Naive thymus-derived CD4-positive, alpha-beta T cell (primary cell): ENCODE measurements around the gene KRTAP10-3. TPM values are rescaled to one million over a fixed set of nuclear protein-coding genes. Genes with fewer than 3 reads are reported as not detected.
"Not testable (repeated sequence)": the region's sequence is repeated elsewhere in the genome, so short reads cannot be mapped to it uniquely, and the experiment has no call there.

ENCODE experiments used
- ATAC-seq: fragments of 150-1000 bp; cut with Tn5 transposase; 2 replicates; pipeline ENCODE4 v1.10.0; 2021; ENCODE audit warnings: mild to moderate bottlenecking, moderate library complexity
- CTCF ChIA-PET: fragments of 350-600 bp; sonication (Branson Sonifier 250); formaldehyde crosslinking; loops from one replicate; lab custom pipeline; 2021; ENCODE audit warnings: antibody characterized with exemption; lab: Charles Lee
- POLR2A ChIA-PET: fragments of 350-600 bp; sonication (Branson Sonifier 250); formaldehyde crosslinking; loops from one replicate; lab custom pipeline; 2021; ENCODE audit warnings: antibody characterized with exemption, inconsistent platforms; lab: Charles Lee
- DNase-seq, 9 donors: peaks; one replicate each; pipeline versions ENCODE4 v3.0.0 to v3.0.0-alpha.2; 2020 to 2022; ENCODE audit warnings: mixed read lengths in 1 of 9
- H3K27ac ChIP-seq: one replicate; pipeline ENCODE4 v1.7.0; 2013; ENCODE audit warnings: mild to moderate bottlenecking, low read depth, low read length, moderate library complexity
- H3K27me3 ChIP-seq, 2 donors: one replicate each; pipeline ENCODE4 v1.7.0; 2013; ENCODE audit warnings: low read length in 2 of 2, mild to moderate bottlenecking in 2 of 2, moderate library complexity in 2 of 2; ENCODE audit not compliant: control insufficient read depth in 2 of 2, insufficient read depth in 2 of 2
- H3K36me3 ChIP-seq, 3 experiments: 1 replicate in 2 of 3; 2 replicates in 1 of 3; pipeline ENCODE4 v1.7.0; 2013; ENCODE audit warnings: low read length in 3 of 3, mild to moderate bottlenecking in 3 of 3, moderate library complexity in 1 of 3; ENCODE audit not compliant: insufficient read depth in 3 of 3, control insufficient read depth in 2 of 3
- H3K4me1 ChIP-seq, 2 donors: one replicate each; pipeline ENCODE4 v1.7.0; 2013; ENCODE audit warnings: low read length in 2 of 2, mild to moderate bottlenecking in 2 of 2, moderate library complexity in 1 of 2; ENCODE audit not compliant: control insufficient read depth in 2 of 2, insufficient read depth in 2 of 2
- H3K4me3 ChIP-seq: 2 replicates; pipeline ENCODE4 v1.7.0; 2013; ENCODE audit warnings: mild to moderate bottlenecking, low read length
- H3K9me3 ChIP-seq, 3 experiments: 1 replicate in 2 of 3; 2 replicates in 1 of 3; pipeline ENCODE4 v1.7.0; 2013; ENCODE audit warnings: low read length in 3 of 3; ENCODE audit not compliant: control insufficient read depth in 2 of 3
- H3K27ac Mint-ChIP-seq, 9 donors: one replicate each; pipeline ENCODE4 v1.8.0; 2020 to 2022; ENCODE audit warnings: mixed read lengths in 9 of 9, mild to moderate bottlenecking in 8 of 9, moderate library complexity in 5 of 9, inconsistent platforms in 2 of 9
- H3K27me3 Mint-ChIP-seq, 5 donors: one replicate each; pipeline ENCODE4 v1.8.0; 2021 to 2022; ENCODE audit warnings: mixed read lengths in 5 of 5, mild to moderate bottlenecking in 1 of 5
- H3K36me3 Mint-ChIP-seq, 5 donors: one replicate each; pipeline ENCODE4 v1.8.0; 2020 to 2022; ENCODE audit warnings: mixed read lengths in 5 of 5, mild to moderate bottlenecking in 3 of 5, inconsistent platforms in 1 of 5
- H3K4me1 Mint-ChIP-seq, 7 donors: one replicate each; pipeline ENCODE4 v1.8.0; 2020 to 2022; ENCODE audit warnings: mixed read lengths in 7 of 7, mild to moderate bottlenecking in 3 of 7, inconsistent platforms in 1 of 7
- H3K4me3 Mint-ChIP-seq, 10 donors: one replicate each; pipeline ENCODE4 v1.8.0; 2020 to 2022; ENCODE audit warnings: mild to moderate bottlenecking in 10 of 10, mixed read lengths in 10 of 10, moderate library complexity in 6 of 10, inconsistent platforms in 2 of 10
- H3K9me3 Mint-ChIP-seq, 11 donors: one replicate each; pipeline ENCODE4 v1.8.0; 2020 to 2022; ENCODE audit warnings: mixed read lengths in 11 of 11, mild to moderate bottlenecking in 4 of 11, inconsistent platforms in 1 of 11, moderate library complexity in 1 of 11
- intact Hi-C, 2 donors: fragments of 100-400 bp; cut with micrococcal nuclease; formaldehyde crosslinking; loops; one replicate each; pipeline ENCODE4 v1.15.1; 2023
- polyA plus RNA-seq, 2 donors: library from polyadenylated mRNA; unstranded; fragments of 300-500 nt; fragmentation: Illumina TruSeq; gene quantifications; one replicate each; pipeline ENCODE4 v1.2.3, GENCODE V29; 2021
- total RNA-seq, 6 experiments: library from RNA in 5 of 6; stranded (reverse) in 5 of 6; gene quantifications; 1 replicate in 5 of 6; 2 replicates in 1 of 6; pipeline ENCODE4 v1.2.3 and lab custom pipeline; 2021 to 2026

Gene KRTAP10-3
- total and polyA plus RNA-seq, 7 experiments from 2014 or later, result not detected

- H3K4me1 Mint-ChIP-seq, result peaks cover 16 to 34% (median 30%) of the 10 kb centered on the region in 7 donors
- H3K4me1 ChIP-seq, result peaks cover 15 to 19% of the 10 kb centered on the region in 2 donors
- H3K9me3 ChIP-seq, result peaks cover 5 to 18% (median 8%) of the 10 kb centered on the region in 3 experiments
- no peak for DNase-seq
- H3K36me3 ChIP-seq, result no peaks in the 10 kb centered on the region
- peaks cover 17 to 39% (median 28%) of the 10 kb centered on the region in 5 donors for H3K36me3 Mint-ChIP-seq
- H3K9me3 Mint-ChIP-seq, result peaks cover 12 to 53% (median 24%) of the 10 kb centered on the region in 11 donors
- H3K4me3 Mint-ChIP-seq, result no peak overlapping the region
- ATAC-seq, result no peak
- no peak overlapping the region for H3K27ac Mint-ChIP-seq
- no peaks in the 10 kb centered on the region for H3K27me3 ChIP-seq
- POLR2A ChIA-PET, result no interaction called here
- CTCF ChIA-PET, result no interaction called here
- no peak overlapping the region for H3K4me3 ChIP-seq
- peaks cover 0 to 8% (median 0%) of the 10 kb centered on the region in 5 donors for H3K27me3 Mint-ChIP-seq
- H3K27ac ChIP-seq, result no peak overlapping the region
- intact Hi-C loops, result no loop called here
These were observed 7.8 kb downstream of the KRTAP10-3 start for GRCh38 chr21:44550807-44551206.

GRCh38 chr21:44550285-44550684 lies 8.3 kb downstream of the KRTAP10-3 start:
- DNase-seq, result not testable (repeated sequence)

GRCh38 chr21:44549525-44550211 lies 8.9 kb downstream of the KRTAP10-3 start:
- H3K27ac ChIP-seq, result no peak overlapping the region
- ChIA-PET POLR2A (interaction anchor here (1.1 kb wide), 1 partner anchor 75 kb away, joined by 3 read pairs; no protein-coding TSS in a partner anchor), CTCF (no interaction called here)
- no peak overlapping the region for H3K4me3 ChIP-seq
- Mint-ChIP-seq H3K4me1 (peaks cover 16 to 34% (median 30%) of the 10 kb centered on the region in 7 donors), H3K9me3 (peaks cover 12 to 53% (median 28%) of the 10 kb centered on the region in 11 donors), H3K36me3 (peaks cover 22 to 39% (median 30%) of the 10 kb centered on the region in 5 donors), H3K4me3 (peak overlapping the region in 4 of 10 donors; percentile 19 to 84 (median 52)), H3K27me3 (peaks cover 0 to 5% (median 0%) of the 10 kb centered on the region in 5 donors), H3K27ac (peak overlapping the region in 6 of 9 donors; percentile 28 to 99 (median 80))
- no peaks in the 10 kb centered on the region for H3K36me3 ChIP-seq
- peaks cover 5 to 18% (median 8%) of the 10 kb centered on the region in 3 experiments for H3K9me3 ChIP-seq
- no peak for DNase-seq
- intact Hi-C loops, result loop anchor here in 1 of 2 donors (5.0 to 10.0 kb wide), 2 partner anchors 37 to 145 kb away; partner anchors contain the start of gene KRTAP10-12
- ATAC-seq, result no peak
- H3K27me3 ChIP-seq, result no peaks in the 10 kb centered on the region
- H3K4me1 ChIP-seq, result peaks cover 15 to 19% of the 10 kb centered on the region in 2 donors

More at GRCh38 chr21:44550285-44550684, 8.3 kb downstream of the KRTAP10-3 start:
- Histone ChIP-seq H3K4me1 (peaks cover 15 to 19% of the 10 kb centered on the region in 2 donors), H3K9me3 (peaks cover 5 to 18% (median 8%) of the 10 kb centered on the region in 3 experiments)
- POLR2A ChIA-PET, H3K27me3 ChIP-seq, H3K27ac ChIP-seq, H3K27me3 Mint-ChIP-seq, intact Hi-C loops, H3K36me3 ChIP-seq, CTCF ChIA-PET, H3K4me3 Mint-ChIP-seq, H3K27ac Mint-ChIP-seq, H3K4me3 ChIP-seq, ATAC-seq: not testable (repeated sequence)
- peaks cover 16 to 34% (median 30%) of the 10 kb centered on the region in 7 donors for H3K4me1 Mint-ChIP-seq
- peaks cover 12 to 56% (median 28%) of the 10 kb centered on the region in 11 donors for H3K9me3 Mint-ChIP-seq
- peaks cover 22 to 43% (median 30%) of the 10 kb centered on the region in 5 donors for H3K36me3 Mint-ChIP-seq

GRCh38 chr21:44548922-44549321 lies 9.7 kb downstream of the KRTAP10-3 start:
- intact Hi-C loops, result loop anchor here in 1 of 2 donors (5.0 to 10.0 kb wide), 2 partner anchors 37 to 146 kb away; partner anchors contain the start of gene KRTAP10-12
- Histone ChIP-seq H3K9me3 (peaks cover 5 to 12% (median 8%) of the 10 kb centered on the region in 3 experiments), H3K4me3 (no peak overlapping the region), H3K27me3 (no peaks in the 10 kb centered on the region), H3K27ac (no peak overlapping the region), H3K36me3 (no peaks in the 10 kb centered on the region), H3K4me1 (peaks cover 15 to 19% of the 10 kb centered on the region in 2 donors)
- peak overlapping the region in 6 of 9 donors; percentile 63 to 99 (median 92) for H3K27ac Mint-ChIP-seq
- DNase-seq, result no peak
- peaks cover 0 to 5% (median 0%) of the 10 kb centered on the region in 5 donors for H3K27me3 Mint-ChIP-seq
- ATAC-seq, result no peak
- H3K36me3 Mint-ChIP-seq, result peaks cover 22 to 38% (median 30%) of the 10 kb centered on the region in 5 donors
- CTCF ChIA-PET, result no interaction called here
- H3K9me3 Mint-ChIP-seq, result peaks cover 12 to 45% (median 28%) of the 10 kb centered on the region in 11 donors
- POLR2A ChIA-PET, result interaction anchor here (1.1 kb wide), 1 partner anchor 76 kb away, joined by 3 read pairs; no protein-coding TSS in a partner anchor
- H3K4me3 Mint-ChIP-seq, result peak overlapping the region in 6 of 10 donors; percentile 2 to 86 (median 82)
- H3K4me1 Mint-ChIP-seq, result peaks cover 16 to 34% (median 30%) of the 10 kb centered on the region in 7 donors

- H3K4me1 Mint-ChIP-seq, result peaks cover 16 to 34% (median 30%) of the 10 kb centered on the region in 7 donors
- Histone ChIP-seq H3K27ac (no peak overlapping the region), H3K9me3 (peaks cover 5 to 11% (median 8%) of the 10 kb centered on the region in 3 experiments), H3K4me3 (no peak overlapping the region), H3K27me3 (no peaks in the 10 kb centered on the region), H3K4me1 (peaks cover 15 to 19% of the 10 kb centered on the region in 2 donors), H3K36me3 (no peaks in the 10 kb centered on the region)
- peaks cover 12 to 40% (median 25%) of the 10 kb centered on the region in 11 donors for H3K9me3 Mint-ChIP-seq
- H3K4me3 Mint-ChIP-seq, result peak overlapping the region in 9 of 10 donors; percentile 29 to 86 (median 83)
- POLR2A ChIA-PET, result interaction anchor here (2.6 kb wide), 1 partner anchor 71 kb away, joined by 15 read pairs; no protein-coding TSS in a partner anchor
- H3K36me3 Mint-ChIP-seq, result peaks cover 22 to 35% (median 27%) of the 10 kb centered on the region in 5 donors
- ATAC-seq, result no peak
- peak overlapping the region in 8 of 9 donors; percentile 68 to 99 (median 94) for H3K27ac Mint-ChIP-seq
- CTCF ChIA-PET, result interaction anchor here (0.6 to 1.2 kb wide), 3 partner anchors 12 to 38 kb away, joined by 3 to 6 read pairs (median 3); no protein-coding TSS in a partner anchor
- H3K27me3 Mint-ChIP-seq, result peaks cover 0 to 5% (median 0%) of the 10 kb centered on the region in 5 donors
- intact Hi-C loops, result loop anchor here in 1 of 2 donors (5.0 to 10.0 kb wide), 2 partner anchors 36 to 146 kb away; partner anchors contain the start of gene KRTAP10-12
- DNase-seq, result peak in 1 of 9 donors; percentile 9
These were observed 10.2 kb downstream of the KRTAP10-3 start for GRCh38 chr21:44548381-44548780.
